NT2/D1 (cell line): ENCODE data around the gene PCP4.

Source experiments
- DNase-seq: peaks from one replicate; pipeline ENCODE4 v3.0.0-alpha.2; 2011; ENCODE audit warnings: low read depth, low spot score
- H3K27me3 ChIP-seq: 2 replicates; pipeline ENCODE4 v1.6.0; 2011; ENCODE audit warnings: mild to moderate bottlenecking; ENCODE audit not compliant: insufficient read length, insufficient read depth
- H3K36me3 ChIP-seq: 2 replicates; pipeline ENCODE4 v1.6.1; 2011; ENCODE audit warnings: mild to moderate bottlenecking, low read length, mixed read lengths; ENCODE audit not compliant: insufficient read depth, insufficient read length
- H3K4me1 ChIP-seq: 2 replicates; pipeline ENCODE4 v1.5.1; 2011; ENCODE audit not compliant: insufficient read depth, insufficient read length
- H3K4me3 ChIP-seq: 2 replicates; pipeline ENCODE4 v1.5.1; 2011; ENCODE audit warnings: low read depth; ENCODE audit not compliant: insufficient read length
- H3K9ac ChIP-seq: 2 replicates; pipeline ENCODE4 v1.6.0; 2011; ENCODE audit warnings: low read depth; ENCODE audit not compliant: insufficient read length
- H3K9me3 ChIP-seq: 2 replicates; pipeline ENCODE4 v1.5.1; 2011; ENCODE audit warnings: mild to moderate bottlenecking, low read length; ENCODE audit not compliant: insufficient read depth
- SUZ12 ChIP-seq: IDR thresholded peaks from 2 replicates; pipeline ENCODE4 v1.6.1; 2011; ENCODE audit not compliant: insufficient read length, insufficient read depth; ENCODE audit errors: extremely low read depth
- YY1 ChIP-seq: IDR thresholded peaks from 2 replicates; pipeline ENCODE4 v1.6.1; 2011; ENCODE audit not compliant: insufficient read length, insufficient read depth
- ZNF274 ChIP-seq: IDR thresholded peaks from 2 replicates; pipeline ENCODE4 v1.6.1; 2011; ENCODE audit warnings: mild to moderate bottlenecking, low read depth, low read length

The PCP4 gene

DNA sequence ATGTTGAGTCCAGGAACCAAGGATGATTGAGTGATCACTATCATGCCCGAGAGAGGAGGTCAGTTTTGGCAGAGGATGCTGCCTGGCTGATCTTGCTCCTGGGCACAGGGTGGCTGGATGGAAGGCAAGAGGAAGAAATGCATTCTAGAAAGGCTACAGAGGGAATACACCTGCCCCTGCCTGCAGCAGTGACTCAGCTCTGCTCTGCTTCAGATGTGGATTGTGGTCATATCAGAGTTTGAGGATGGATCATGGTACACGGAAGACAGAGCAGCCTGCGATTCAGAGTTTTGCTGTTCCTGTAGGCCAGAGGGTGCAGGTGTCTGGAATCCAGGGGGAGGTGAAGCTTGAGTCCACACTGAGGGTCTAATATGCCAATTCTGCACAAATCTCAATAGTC, 37.2 kb downstream of the PCP4 start:
- TF ChIP-seq YY1 (no peak), ZNF274 (no peak), SUZ12 (no peak)
- Histone ChIP-seq H3K9ac (no peak overlapping the region), H3K4me1 (peaks cover 2% of the 10 kb centered on the region), H3K4me3 (no peak overlapping the region), H3K9me3 (no peaks in the 10 kb centered on the region), H3K27me3 (no peaks in the 10 kb centered on the region), H3K36me3 (no peaks in the 10 kb centered on the region)
- no peak for DNase-seq

DNA sequence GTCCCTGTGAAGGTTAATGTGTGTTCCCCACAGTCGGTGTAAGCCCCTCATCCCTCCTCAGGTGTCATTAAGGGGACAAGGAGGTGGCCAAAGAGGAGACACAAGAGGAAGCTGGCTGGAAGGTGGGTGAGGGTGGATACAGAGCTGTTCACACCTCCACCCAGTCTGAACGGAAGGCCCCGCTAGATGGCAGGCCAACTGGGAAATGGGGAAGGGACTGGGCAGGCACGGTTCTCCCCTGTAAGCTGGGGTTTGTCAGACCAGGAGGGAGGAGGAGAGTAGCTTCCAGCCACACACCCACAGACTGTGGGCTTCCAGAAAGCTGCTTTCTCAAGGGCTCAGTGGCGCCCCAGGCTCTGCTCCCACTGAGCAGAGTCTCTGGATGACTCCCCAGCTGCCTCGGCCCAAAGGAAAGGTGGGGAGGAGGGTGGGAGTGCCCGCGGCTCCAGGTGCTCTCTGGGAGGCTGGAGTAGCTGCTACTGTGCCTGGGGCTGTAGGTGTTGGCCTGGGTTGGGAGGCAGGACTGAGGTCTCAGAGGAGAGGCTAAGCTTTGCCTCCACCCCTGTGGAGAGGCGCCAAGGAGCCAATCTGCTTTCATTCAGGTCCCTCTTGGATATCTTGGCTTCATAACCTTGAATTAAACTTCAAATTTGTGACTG, 41.2 kb downstream of the PCP4 start:
- TF ChIP-seq ZNF274 = no peak
- TF ChIP-seq SUZ12 = no peak
- TF ChIP-seq YY1 = no peak
- Histone ChIP-seq H3K27me3 (no peaks in the 10 kb centered on the region), H3K36me3 (no peaks in the 10 kb centered on the region), H3K9ac (no peak overlapping the region), H3K4me1 (no peaks in the 10 kb centered on the region), H3K9me3 (no peaks in the 10 kb centered on the region), H3K4me3 (no peak overlapping the region)
- no peak for DNase-seq

DNA sequence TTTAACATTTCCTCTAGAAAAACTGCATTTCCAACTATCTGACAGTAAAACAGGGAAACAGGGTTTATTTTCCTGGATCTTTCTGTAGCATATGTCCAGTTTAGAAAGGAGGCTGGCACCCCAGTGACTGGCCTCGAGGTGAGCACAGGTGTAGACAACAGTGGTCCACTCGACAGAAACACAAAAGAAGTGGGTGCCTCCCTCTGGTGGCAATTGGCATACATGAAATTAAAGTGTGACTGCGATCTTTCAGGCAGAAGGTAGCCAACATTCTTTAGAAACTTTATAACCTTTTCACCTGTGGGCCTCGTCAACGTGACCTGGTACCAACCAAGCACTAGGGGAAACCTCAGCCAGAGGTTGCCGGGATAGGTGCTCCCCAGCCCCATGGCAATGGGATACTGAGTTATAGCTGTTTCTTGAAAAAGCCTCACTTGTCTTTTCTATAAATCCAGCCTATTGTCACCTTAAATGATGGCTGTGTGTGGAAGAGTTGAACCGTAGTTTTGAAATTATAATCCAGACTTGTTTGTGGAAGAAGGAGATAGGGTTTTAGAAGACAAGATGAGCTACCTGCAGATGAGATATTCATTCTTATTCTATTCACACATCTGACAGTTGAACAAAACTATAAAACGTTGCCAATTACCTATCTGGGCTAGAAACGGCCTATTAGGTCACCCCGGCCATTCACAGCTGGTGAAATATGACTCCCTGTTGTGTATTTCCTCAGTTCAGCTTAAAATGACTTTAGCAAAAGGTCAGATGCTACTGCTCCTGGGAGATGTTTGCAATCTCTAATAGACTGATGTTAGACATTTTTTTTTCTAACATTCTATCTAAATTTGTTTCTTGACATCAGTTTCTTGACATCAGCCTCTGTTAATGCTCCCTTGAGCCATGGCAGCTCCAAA, 44.3 kb downstream of the PCP4 start:
- no peaks in the 10 kb centered on the region for H3K36me3 ChIP-seq
- no peak overlapping the region for H3K9ac ChIP-seq
- no peak for DNase-seq
- no peaks in the 10 kb centered on the region for H3K27me3 ChIP-seq
- no peak overlapping the region for H3K4me3 ChIP-seq
- H3K4me1 ChIP-seq = no peaks in the 10 kb centered on the region
- no peaks in the 10 kb centered on the region for H3K9me3 ChIP-seq
- no peak for TF ChIP-seq SUZ12
- no peak for TF ChIP-seq YY1
- no peak for TF ChIP-seq ZNF274

DNA sequence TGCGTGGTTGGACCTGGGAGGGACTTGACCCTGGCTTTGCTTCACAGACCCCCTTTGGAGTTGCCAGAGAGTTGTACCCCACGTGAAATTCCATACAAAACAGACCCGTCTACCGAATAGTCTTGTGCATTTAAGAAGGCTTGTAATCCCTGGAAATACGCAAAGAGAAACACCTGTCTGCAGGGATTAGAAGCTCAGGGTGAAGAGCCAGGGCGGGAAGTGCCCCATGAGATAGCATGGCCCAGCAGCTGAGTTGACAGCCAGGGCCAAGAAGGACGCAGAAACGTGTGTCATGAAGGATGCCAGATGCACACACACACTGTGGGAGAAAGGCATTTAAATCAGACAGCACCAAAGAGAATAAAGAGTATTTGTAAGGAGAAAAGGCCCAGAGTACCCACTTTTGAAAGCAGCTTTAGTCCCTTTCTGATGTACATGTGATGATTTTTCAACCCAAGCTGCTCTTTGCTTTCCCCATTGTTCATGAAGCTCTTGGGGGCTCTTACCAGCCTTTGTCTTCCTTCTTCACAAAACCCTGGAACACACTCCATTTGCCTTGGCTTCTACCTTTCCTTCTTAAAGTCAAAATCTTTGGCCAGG, 46.6 kb downstream of the PCP4 start:
- no peak overlapping the region for H3K4me3 ChIP-seq
- no peak for DNase-seq
- H3K36me3 ChIP-seq = no peaks in the 10 kb centered on the region
- no peaks in the 10 kb centered on the region for H3K9me3 ChIP-seq
- H3K4me1 ChIP-seq = no peaks in the 10 kb centered on the region
- no peaks in the 10 kb centered on the region for H3K27me3 ChIP-seq
- no peak overlapping the region for H3K9ac ChIP-seq
- TF ChIP-seq ZNF274 (no peak), SUZ12 (no peak), YY1 (no peak)

DNA sequence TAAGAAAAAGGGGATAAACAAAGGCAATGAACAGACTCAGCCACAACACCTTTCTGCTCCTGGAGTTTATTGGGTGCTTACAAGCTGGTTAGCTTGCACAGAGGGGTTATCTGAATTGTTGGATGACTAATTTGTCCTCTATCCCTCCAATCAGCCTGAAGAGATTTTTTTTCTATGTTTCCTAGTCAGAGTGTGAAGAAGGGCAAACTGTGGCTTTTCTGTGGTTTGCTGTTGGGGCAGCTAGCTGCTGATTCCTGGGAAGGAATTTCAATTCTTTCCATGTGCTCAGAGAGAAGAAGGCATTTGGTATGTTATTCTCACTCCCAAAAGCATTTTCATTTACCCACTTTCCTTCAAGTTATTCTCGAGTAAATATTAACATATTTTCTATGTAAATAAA, 48.6 kb downstream of the PCP4 start:
- DNase-seq = no peak
- Histone ChIP-seq H3K9ac (no peak overlapping the region), H3K4me3 (no peak overlapping the region), H3K27me3 (no peaks in the 10 kb centered on the region), H3K4me1 (no peaks in the 10 kb centered on the region), H3K36me3 (no peaks in the 10 kb centered on the region), H3K9me3 (no peaks in the 10 kb centered on the region)
- TF ChIP-seq SUZ12 (no peak), YY1 (no peak), ZNF274 (no peak)

DNA sequence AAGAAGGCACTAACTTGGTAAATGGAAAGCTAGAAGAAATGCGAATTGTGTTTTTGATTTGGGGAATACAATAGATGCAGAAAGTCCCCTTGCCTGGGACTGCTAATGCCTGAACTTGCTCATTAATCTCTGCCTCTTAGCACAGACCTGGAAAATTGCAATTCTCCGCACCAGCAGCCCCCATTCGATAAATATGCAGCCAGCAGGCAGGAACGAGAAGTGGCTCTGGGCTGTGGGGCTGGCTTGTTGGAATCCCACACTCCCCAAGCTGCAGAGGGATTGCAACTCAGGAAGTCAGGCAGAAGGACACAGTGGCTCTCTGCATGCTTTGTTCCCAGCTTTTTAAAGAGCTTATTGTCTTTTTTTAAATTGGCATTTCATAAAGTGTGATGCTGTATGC, 51.3 kb downstream of the PCP4 start:
- no peak for TF ChIP-seq SUZ12
- no peak for TF ChIP-seq ZNF274
- no peak for DNase-seq
- no peak overlapping the region for H3K4me3 ChIP-seq
- H3K9me3 ChIP-seq = no peaks in the 10 kb centered on the region
- H3K36me3 ChIP-seq = no peaks in the 10 kb centered on the region
- no peaks in the 10 kb centered on the region for H3K4me1 ChIP-seq
- H3K9ac ChIP-seq = no peak overlapping the region
- H3K27me3 ChIP-seq = no peaks in the 10 kb centered on the region

DNA sequence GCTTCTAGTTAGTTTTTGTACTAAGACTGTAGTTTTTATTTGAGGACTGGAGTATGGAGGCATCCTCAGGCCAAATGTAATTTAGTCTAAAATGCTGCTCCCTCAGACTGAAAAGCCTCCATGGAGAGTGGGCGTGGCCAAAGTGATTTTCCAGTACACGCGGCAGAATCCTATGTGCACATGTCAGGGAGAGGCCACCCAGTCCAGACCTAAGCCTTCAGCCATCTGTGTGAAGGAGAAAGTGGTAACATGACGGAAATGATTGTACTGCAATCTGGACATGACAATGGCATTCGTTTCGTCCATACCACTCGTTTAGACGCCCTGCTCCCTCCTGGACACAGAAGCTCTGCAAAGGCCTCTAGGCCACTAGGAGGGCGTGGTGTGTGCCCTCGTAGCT, 56.2 kb downstream of the PCP4 start:
- no peaks in the 10 kb centered on the region for H3K27me3 ChIP-seq
- no peak for DNase-seq
- no peaks in the 10 kb centered on the region for H3K36me3 ChIP-seq
- H3K4me1 ChIP-seq = peaks cover 8% of the 10 kb centered on the region
- H3K4me3 ChIP-seq = no peak overlapping the region
- H3K9ac ChIP-seq = no peak overlapping the region
- TF ChIP-seq ZNF274 (no peak), SUZ12 (no peak), YY1 (no peak)
- H3K9me3 ChIP-seq = no peaks in the 10 kb centered on the region
